ENCODE data around the gene RP2.

Gene RP2

GRCh38 chrX:46863072-46863471 is 26.2 kb downstream of the RP2 start:
- DNase-seq (ENCODE audit: low read depth in 1 of 2, low spot score in 1 of 2), result no peak
- in situ Hi-C loops (cut with HindIII; ENCODE audit: low pct_unique_long_range_greater_than_20kb, low sequenced_read_pairs), result no loop called here
- TF ChIP-seq JUND (IDR thresholded peaks at IDR 0.05; ENCODE audit: low read depth), result no peak

DNA sequence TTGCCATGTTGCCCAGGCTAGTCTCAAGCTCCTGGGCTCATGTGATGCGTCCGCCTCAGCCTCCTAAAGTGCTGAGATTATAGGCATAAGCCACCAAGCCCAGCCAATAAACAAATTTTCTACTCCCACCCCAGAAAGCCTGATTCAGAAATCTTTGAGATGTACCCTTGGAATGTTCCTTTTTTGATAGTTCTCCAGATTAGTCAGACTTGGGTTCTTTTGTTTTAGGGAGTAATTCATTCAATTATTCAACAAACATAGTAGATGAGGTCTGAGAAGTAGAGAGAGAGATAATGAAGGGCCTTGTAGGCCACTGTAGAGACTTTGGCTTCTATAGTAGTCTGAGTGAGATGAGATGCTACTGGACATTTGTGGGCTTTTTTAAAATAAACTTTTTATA is 27.8 kb downstream of the RP2 start:
- TF ChIP-seq JUND (IDR thresholded peaks at IDR 0.05; ENCODE audit: low read depth), result no peak
- DNase-seq (ENCODE audit: low read depth in 1 of 2, low spot score in 1 of 2), result no peak
- in situ Hi-C loops (cut with HindIII; ENCODE audit: low pct_unique_long_range_greater_than_20kb, low sequenced_read_pairs), result no loop called here

GRCh38 chrX:46865281-46865680 is 28.4 kb downstream of the RP2 start:
- DNase-seq (ENCODE audit: low read depth in 1 of 2, low spot score in 1 of 2), result no peak
- no peak for TF ChIP-seq JUND (IDR thresholded peaks at IDR 0.05; ENCODE audit: low read depth)
- in situ Hi-C loops (cut with HindIII; ENCODE audit: low pct_unique_long_range_greater_than_20kb, low sequenced_read_pairs), result no loop called here

GRCh38 chrX:46866726-46867125 is 29.9 kb downstream of the RP2 start:
- no peak for TF ChIP-seq JUND (IDR thresholded peaks at IDR 0.05; ENCODE audit: low read depth)
- in situ Hi-C loops (cut with HindIII; ENCODE audit: low pct_unique_long_range_greater_than_20kb, low sequenced_read_pairs), result no loop called here
- no peak for DNase-seq (ENCODE audit: low read depth in 1 of 2, low spot score in 1 of 2)

DNA sequence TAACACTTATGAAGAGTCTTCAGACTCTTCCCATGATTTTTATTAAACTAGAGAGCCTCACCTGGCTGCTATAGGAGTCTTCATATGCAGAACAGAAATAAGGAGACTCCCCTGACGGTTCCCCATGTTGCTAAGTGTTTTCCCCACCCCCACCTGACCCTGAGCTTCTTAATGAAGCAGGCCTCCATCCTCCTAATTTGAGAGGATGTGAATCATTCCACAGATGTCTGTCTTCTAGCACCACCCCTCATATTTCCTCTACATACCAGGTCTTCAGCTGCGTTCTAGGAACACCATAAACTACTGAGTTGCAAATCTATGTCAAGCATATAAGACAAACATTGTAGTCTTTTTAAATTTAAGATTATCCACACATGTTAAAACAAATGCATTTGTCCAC is 36.9 kb downstream of the RP2 start:
- in situ Hi-C loops (cut with HindIII; ENCODE audit: low pct_unique_long_range_greater_than_20kb, low sequenced_read_pairs), result no loop called here
- no peak for TF ChIP-seq JUND (IDR thresholded peaks at IDR 0.05; ENCODE audit: low read depth)
- DNase-seq (ENCODE audit: low read depth in 1 of 2, low spot score in 1 of 2), result no peak

- TF ChIP-seq JUND (IDR thresholded peaks at IDR 0.05; ENCODE audit: low read depth), result no peak
- DNase-seq (ENCODE audit: low read depth in 1 of 2, low spot score in 1 of 2), result no peak
- in situ Hi-C loops (cut with HindIII; ENCODE audit: low pct_unique_long_range_greater_than_20kb, low sequenced_read_pairs), result no loop called here
Measured at GRCh38 chrX:46876901-46877300, 40.1 kb downstream of the RP2 start.

- TF ChIP-seq JUND (IDR thresholded peaks at IDR 0.05; ENCODE audit: low read depth), result no peak
- DNase-seq (ENCODE audit: low read depth in 1 of 2, low spot score in 1 of 2), result no peak
- in situ Hi-C loops (cut with HindIII; ENCODE audit: low pct_unique_long_range_greater_than_20kb, low sequenced_read_pairs), result no loop called here
Measured at GRCh38 chrX:46882266-46882665, 45.4 kb downstream of the RP2 start.

GRCh38 chrX:46884799-46885198 is 48.0 kb downstream of the RP2 start:
- no peak for TF ChIP-seq JUND (IDR thresholded peaks at IDR 0.05; ENCODE audit: low read depth)
- in situ Hi-C loops (cut with HindIII; ENCODE audit: low pct_unique_long_range_greater_than_20kb, low sequenced_read_pairs), result no loop called here
- DNase-seq (ENCODE audit: low read depth in 1 of 2, low spot score in 1 of 2), result no peak

DNA sequence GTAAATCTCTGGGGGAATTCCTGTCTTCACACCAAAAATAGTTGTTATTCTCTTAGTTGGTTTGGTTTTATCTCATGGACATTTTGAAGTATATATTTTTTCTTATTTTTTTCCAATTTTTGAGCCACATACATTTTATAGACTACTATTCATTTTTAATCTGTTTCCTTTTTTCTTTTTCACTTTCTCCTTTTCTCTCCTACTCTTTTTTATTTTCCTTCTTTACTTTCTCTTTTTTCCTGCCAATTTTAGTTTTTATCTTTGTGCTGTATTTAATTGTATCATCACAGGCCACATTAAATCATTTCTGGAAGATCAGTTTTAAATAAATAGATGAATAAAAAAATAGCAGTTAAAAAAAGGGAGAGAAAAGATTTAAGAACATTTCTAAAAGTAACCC is 61.4 kb downstream of the RP2 start:
- TF ChIP-seq JUND (IDR thresholded peaks at IDR 0.05; ENCODE audit: low read depth), result no peak

DNA sequence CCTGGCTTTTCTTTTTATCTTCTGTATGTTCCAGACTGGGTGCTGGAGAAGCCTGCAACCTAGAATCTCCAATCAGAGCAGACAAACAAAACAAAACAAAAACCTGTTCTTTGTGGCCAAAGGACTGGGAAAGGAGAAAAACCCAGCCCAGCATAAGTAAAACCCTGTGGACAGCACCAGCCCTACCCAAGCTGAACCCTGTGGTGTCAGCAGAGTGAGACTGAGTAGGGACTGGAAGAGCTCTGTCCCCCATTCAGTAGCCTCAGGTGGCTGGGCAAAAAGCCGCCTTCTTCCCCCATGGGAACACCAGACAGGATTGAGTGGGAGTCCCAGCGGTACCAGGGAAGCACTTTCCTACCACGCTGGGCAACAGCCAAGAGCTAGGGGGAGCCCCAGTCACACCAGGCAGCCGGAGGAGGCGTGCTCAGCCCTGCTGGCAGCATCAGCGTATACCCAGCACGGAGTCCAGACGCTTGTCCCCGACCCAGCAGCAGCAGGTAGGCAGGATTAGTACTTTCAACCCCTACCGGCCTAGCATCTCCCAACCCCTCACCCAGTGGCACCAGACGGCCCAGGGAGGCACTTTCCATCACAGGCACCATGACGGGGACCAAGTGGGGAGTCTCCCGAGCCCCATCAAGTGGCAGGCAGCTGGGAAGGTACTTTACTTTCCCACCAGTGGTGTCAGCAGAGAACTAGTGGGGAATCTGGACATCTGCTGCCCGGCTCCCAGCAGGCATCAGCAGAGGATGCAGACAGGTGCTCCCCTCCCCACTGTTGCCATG is 66.8 kb downstream of the RP2 start:
- in situ Hi-C loops (cut with HindIII; ENCODE audit: low pct_unique_long_range_greater_than_20kb, low sequenced_read_pairs), result no loop called here
- DNase-seq (ENCODE audit: low read depth in 1 of 2, low spot score in 1 of 2), result peak; percentile 56 to 90
- TF ChIP-seq JUND (IDR thresholded peaks at IDR 0.05; ENCODE audit: low read depth), result no peak

More for the DNA sequence above, 61.4 kb downstream of the RP2 start:
- DNase-seq (ENCODE audit: low read depth in 1 of 2, low spot score in 1 of 2), result no peak
- in situ Hi-C loops (cut with HindIII; ENCODE audit: low pct_unique_long_range_greater_than_20kb, low sequenced_read_pairs), result no loop called here

DNA sequence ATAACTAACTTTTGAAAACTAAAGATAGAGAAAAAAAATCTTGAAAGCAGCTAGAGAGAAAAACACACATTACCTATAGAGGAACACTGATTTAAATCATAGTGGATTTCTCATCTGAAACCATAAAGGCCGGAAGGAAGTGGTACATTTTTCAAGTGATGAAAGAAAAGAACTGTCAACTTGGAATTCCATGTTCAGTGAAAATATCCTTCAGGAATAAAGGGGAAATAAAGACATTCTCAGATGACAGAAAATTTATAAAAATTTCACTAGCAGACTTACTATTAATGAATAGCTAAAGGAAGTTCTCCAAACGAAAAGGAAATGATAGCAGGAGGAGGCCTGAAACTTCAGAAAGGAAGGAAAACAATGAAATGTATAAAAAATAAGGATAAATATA is 67.8 kb downstream of the RP2 start:
- DNase-seq (ENCODE audit: low read depth in 1 of 2, low spot score in 1 of 2), result no peak
- in situ Hi-C loops (cut with HindIII; ENCODE audit: low pct_unique_long_range_greater_than_20kb, low sequenced_read_pairs), result no loop called here
- TF ChIP-seq JUND (IDR thresholded peaks at IDR 0.05; ENCODE audit: low read depth), result no peak

- TF ChIP-seq JUND (IDR thresholded peaks at IDR 0.05; ENCODE audit: low read depth), result no peak
- DNase-seq (ENCODE audit: low read depth in 1 of 2, low spot score in 1 of 2), result no peak
- in situ Hi-C loops (cut with HindIII; ENCODE audit: low pct_unique_long_range_greater_than_20kb, low sequenced_read_pairs), result no loop called here
Measured at GRCh38 chrX:46910415-46910814, 73.6 kb downstream of the RP2 start.

GRCh38 chrX:46912098-46912602 is 75.3 kb downstream of the RP2 start, which contains the start of gene JADE3:
Gene JADE3, plus strand, starts transcription at chrX:46912421. Its CDS starts 72,474 bp downstream, at chrX:46984895.
- in situ Hi-C loops (cut with HindIII; ENCODE audit: low pct_unique_long_range_greater_than_20kb, low sequenced_read_pairs), result no loop called here
- peak; percentile 84 to 89 for DNase-seq (ENCODE audit: low read depth in 1 of 2, low spot score in 1 of 2)
- no peak for TF ChIP-seq JUND (IDR thresholded peaks at IDR 0.05; ENCODE audit: low read depth)

Data from T47D (cell line).